SK-N-SH (cell line): ENCODE results near the gene ITPRIPL2.

ENCODE experiments used
- CTCF ChIP-seq: fragments of 200-600 bp; sonication (generic); IDR thresholded peaks from 2 replicates; pipeline ENCODE4 v1.6.1; 2017; ENCODE audit warnings: antibody characterized with exemption, mild to moderate bottlenecking, moderate library complexity
- GABPA ChIP-seq: IDR thresholded peaks from 2 replicates; pipeline ENCODE4 v1.4.0; 2012; ENCODE audit warnings: low read depth, mild to moderate bottlenecking
- NFIC ChIP-seq: IDR thresholded peaks from 2 replicates; pipeline ENCODE4 v1.4.0; 2012; ENCODE audit warnings: borderline replicate concordance
- POLR2AphosphoS5 ChIP-seq: IDR thresholded peaks from 2 replicates; pipeline ENCODE4 v1.6.1; 2012; ENCODE audit warnings: low read depth, low read length
- SIN3A ChIP-seq: IDR thresholded peaks from 2 replicates; pipeline ENCODE4 v1.6.1; 2012; ENCODE audit warnings: low read depth, mild to moderate bottlenecking, low read length, moderate library complexity, borderline replicate concordance
- TF ChIP-seq, protein P1 (sequence below): fragments of 150-350 bp; IDR thresholded peaks from 2 replicates; pipeline ENCODE4 v1.6.1; 2017; ENCODE audit warnings: antibody characterized with exemption, low read length, low read depth, borderline replicate concordance
- TF ChIP-seq, protein P2 (sequence below): IDR thresholded peaks from 2 replicates; pipeline ENCODE4 v1.4.0; 2012; ENCODE audit warnings: low read depth, borderline replicate concordance

DNA sequence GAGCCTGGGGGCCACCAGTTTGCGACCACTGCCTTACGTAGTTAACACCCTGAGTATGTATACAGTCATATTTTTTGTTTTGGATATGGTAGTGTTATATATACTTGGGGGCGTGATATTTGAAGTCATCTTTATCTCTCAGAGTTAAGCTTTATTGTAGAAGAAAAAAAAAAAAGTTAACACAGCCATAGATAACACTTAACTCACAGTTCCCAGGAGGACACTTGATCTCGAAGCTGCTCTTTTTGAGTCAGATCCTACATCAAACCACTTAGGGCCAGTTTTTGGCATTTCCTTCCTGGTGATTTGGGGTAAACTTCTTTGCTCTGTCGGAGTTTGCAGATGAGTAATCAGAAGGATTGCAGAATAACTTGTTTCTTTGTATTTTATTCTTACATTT, 5.8 kb downstream of the ITPRIPL2 start:
- TF ChIP-seq NFIC, result no peak
- no peak for TF ChIP-seq POLR2AphosphoS5
- TF ChIP-seq, protein P1, sequence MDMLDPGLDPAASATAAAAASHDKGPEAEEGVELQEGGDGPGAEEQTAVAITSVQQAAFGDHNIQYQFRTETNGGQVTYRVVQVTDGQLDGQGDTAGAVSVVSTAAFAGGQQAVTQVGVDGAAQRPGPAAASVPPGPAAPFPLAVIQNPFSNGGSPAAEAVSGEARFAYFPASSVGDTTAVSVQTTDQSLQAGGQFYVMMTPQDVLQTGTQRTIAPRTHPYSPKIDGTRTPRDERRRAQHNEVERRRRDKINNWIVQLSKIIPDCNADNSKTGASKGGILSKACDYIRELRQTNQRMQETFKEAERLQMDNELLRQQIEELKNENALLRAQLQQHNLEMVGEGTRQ, result no peak
- no peak for TF ChIP-seq CTCF
- TF ChIP-seq SIN3A, result no peak
- TF ChIP-seq, protein P2, sequence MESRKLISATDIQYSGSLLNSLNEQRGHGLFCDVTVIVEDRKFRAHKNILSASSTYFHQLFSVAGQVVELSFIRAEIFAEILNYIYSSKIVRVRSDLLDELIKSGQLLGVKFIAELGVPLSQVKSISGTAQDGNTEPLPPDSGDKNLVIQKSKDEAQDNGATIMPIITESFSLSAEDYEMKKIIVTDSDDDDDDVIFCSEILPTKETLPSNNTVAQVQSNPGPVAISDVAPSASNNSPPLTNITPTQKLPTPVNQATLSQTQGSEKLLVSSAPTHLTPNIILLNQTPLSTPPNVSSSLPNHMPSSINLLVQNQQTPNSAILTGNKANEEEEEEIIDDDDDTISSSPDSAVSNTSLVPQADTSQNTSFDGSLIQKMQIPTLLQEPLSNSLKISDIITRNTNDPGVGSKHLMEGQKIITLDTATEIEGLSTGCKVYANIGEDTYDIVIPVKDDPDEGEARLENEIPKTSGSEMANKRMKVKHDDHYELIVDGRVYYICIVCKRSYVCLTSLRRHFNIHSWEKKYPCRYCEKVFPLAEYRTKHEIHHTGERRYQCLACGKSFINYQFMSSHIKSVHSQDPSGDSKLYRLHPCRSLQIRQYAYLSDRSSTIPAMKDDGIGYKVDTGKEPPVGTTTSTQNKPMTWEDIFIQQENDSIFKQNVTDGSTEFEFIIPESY, result no peak
- no peak for TF ChIP-seq GABPA
